Osteoblast (primary cell): ENCODE measurements around the gene EDIL3. TPM values are rescaled to one million over a fixed set of nuclear protein-coding genes. Genes with fewer than 3 reads are reported as not detected.

Source experiments
- DNase-seq: peaks from one replicate; pipeline ENCODE4 v3.0.0; 2011; ENCODE audit warnings: low spot score, mixed read lengths; ENCODE audit not compliant: insufficient read length; ENCODE audit errors: missing footprints
- H2AFZ ChIP-seq: 2 replicates; pipeline ENCODE4 v1.6.0; 2011; ENCODE audit warnings: mild to moderate bottlenecking, low read length
- H3K27ac ChIP-seq: 2 replicates; pipeline ENCODE4 v1.5.1; 2011; ENCODE audit warnings: mild to moderate bottlenecking, low read depth, low read length, moderate library complexity
- H3K27me3 ChIP-seq: 2 replicates; pipeline ENCODE4 v1.6.0; 2012; ENCODE audit warnings: mild to moderate bottlenecking, control low read depth, inconsistent platforms, low read length, moderate library complexity; ENCODE audit not compliant: insufficient read depth
- H3K36me3 ChIP-seq: 2 replicates; pipeline ENCODE4 v1.5.1; 2011; ENCODE audit warnings: mild to moderate bottlenecking, low read length, control low read depth, moderate library complexity; ENCODE audit not compliant: insufficient read depth
- H3K4me1 ChIP-seq: 2 replicates; pipeline ENCODE4 v1.5.1; 2011; ENCODE audit warnings: mild to moderate bottlenecking, low read length, control low read depth, moderate library complexity; ENCODE audit not compliant: insufficient read depth
- H3K4me2 ChIP-seq: 2 replicates; pipeline ENCODE4 v1.6.0; 2011; ENCODE audit warnings: mild to moderate bottlenecking, low read length; ENCODE audit not compliant: insufficient read depth
- H3K4me3 ChIP-seq: fragments of 200-600 bp; sonication (generic); 3 replicates; pipeline ENCODE4 v1.5.1; 2012; ENCODE audit warnings: mild to moderate bottlenecking, low read length, inconsistent platforms; ENCODE audit not compliant: insufficient read depth
- H3K79me2 ChIP-seq: 2 replicates; pipeline ENCODE4 v1.6.0; 2012; ENCODE audit warnings: mild to moderate bottlenecking, low read length, control low read depth, inconsistent platforms; ENCODE audit not compliant: insufficient read depth
- H3K9me3 ChIP-seq: 2 replicates; pipeline ENCODE4 v1.5.1; 2011; ENCODE audit warnings: low read depth, low read length, control low read depth
- H4K20me1 ChIP-seq: 2 replicates; pipeline ENCODE4 v1.6.0; 2012; ENCODE audit warnings: mild to moderate bottlenecking, low read length, control low read depth; ENCODE audit not compliant: insufficient read depth
- total RNA-seq: library from RNA; depleted of rRNA; stranded (reverse); fragments of >200 nt; gene quantifications from 2 replicates; pipeline ENCODE4 v1.2.3, GENCODE V29; 2012
- TF ChIP-seq, protein P1 (sequence below): IDR thresholded peaks from 2 replicates; pipeline ENCODE4 v1.5.1; 2011; ENCODE audit warnings: mild to moderate bottlenecking, low read depth, low read length, moderate library complexity; ENCODE audit errors: extremely low read depth

Gene EDIL3
- total RNA-seq, 1 donor, result 366 TPM

DNA sequence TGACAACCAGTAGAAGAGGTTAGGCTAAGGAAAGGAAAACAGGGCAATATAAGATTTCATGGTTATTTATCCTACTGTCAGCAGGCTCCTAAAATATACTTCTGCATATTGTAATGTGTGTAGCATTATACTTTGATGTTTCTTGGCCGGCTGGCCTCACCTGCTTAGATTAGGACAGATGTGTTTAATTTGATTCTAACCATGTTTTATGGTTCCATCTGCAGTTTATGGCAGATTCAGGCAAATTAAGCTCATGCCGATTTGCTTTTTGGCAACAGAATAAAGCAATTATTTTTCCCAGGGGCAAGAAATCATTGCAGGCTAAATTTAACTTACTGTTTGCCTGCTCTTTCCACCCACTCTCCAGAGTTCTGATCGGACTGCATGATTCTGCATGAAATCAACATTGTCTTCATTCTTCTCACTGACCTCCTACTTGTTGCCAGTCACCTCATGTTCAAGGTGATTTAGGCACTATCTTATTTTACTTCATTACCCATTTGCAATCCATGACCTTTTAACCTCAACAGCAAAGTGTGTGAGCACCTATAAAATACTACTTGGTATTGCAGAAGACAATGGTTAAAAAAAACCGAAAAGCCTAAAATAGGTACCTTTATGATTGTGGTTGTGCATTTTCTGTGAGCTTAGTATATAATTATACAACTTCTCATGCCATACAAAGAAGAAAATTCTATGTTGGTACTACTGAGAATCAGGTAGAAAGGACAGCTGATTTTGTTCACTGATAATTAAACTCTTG lies 125.2 kb downstream of the EDIL3 start:
- no peaks in the 10 kb centered on the region for H4K20me1 ChIP-seq
- peaks cover 13% of the 10 kb centered on the region for H3K4me1 ChIP-seq
- no peak overlapping the region for H2AFZ ChIP-seq
- no peak for DNase-seq
- TF ChIP-seq, protein P1, sequence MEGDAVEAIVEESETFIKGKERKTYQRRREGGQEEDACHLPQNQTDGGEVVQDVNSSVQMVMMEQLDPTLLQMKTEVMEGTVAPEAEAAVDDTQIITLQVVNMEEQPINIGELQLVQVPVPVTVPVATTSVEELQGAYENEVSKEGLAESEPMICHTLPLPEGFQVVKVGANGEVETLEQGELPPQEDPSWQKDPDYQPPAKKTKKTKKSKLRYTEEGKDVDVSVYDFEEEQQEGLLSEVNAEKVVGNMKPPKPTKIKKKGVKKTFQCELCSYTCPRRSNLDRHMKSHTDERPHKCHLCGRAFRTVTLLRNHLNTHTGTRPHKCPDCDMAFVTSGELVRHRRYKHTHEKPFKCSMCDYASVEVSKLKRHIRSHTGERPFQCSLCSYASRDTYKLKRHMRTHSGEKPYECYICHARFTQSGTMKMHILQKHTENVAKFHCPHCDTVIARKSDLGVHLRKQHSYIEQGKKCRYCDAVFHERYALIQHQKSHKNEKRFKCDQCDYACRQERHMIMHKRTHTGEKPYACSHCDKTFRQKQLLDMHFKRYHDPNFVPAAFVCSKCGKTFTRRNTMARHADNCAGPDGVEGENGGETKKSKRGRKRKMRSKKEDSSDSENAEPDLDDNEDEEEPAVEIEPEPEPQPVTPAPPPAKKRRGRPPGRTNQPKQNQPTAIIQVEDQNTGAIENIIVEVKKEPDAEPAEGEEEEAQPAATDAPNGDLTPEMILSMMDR, result no peak
- H3K27me3 ChIP-seq, result no peaks in the 10 kb centered on the region
- peaks cover 56% of the 10 kb centered on the region for H3K79me2 ChIP-seq
- no peaks in the 10 kb centered on the region for H3K36me3 ChIP-seq
- no peak overlapping the region for H3K4me3 ChIP-seq
- no peak overlapping the region for H3K27ac ChIP-seq
- no peak overlapping the region for H3K4me2 ChIP-seq
- H3K9me3 ChIP-seq, result no peaks in the 10 kb centered on the region

DNA sequence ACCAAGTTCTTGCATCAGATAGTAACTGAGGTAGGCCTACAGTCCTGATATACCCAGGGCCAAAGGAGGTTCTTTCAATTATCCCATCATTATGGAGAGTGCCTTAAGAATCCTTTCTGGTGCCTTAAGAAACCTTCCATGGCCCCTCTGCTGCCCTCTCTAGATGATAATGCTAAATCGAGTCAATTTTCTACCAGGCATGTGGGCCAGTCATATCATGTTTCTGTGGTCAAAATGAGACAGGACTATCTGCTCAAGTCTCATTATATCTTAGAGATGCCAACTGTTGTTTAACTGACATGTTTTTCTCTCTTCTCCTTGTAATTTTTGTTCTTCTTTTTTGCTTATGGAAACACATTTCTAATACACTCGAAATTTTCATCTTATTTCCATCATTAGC lies 127.6 kb downstream of the EDIL3 start:
- TF ChIP-seq, protein P1, result no peak
- H3K4me2 ChIP-seq, result no peak overlapping the region
- H3K4me3 ChIP-seq, result no peak overlapping the region
- no peak overlapping the region for H2AFZ ChIP-seq
- DNase-seq, result no peak
- H3K27ac ChIP-seq, result no peak overlapping the region
- H3K4me1 ChIP-seq, result peaks cover 13% of the 10 kb centered on the region
- H4K20me1 ChIP-seq, result no peaks in the 10 kb centered on the region
- peaks cover 8% of the 10 kb centered on the region for H3K36me3 ChIP-seq
- H3K9me3 ChIP-seq, result no peaks in the 10 kb centered on the region
- H3K27me3 ChIP-seq, result no peaks in the 10 kb centered on the region
- peaks cover 44% of the 10 kb centered on the region for H3K79me2 ChIP-seq

DNA sequence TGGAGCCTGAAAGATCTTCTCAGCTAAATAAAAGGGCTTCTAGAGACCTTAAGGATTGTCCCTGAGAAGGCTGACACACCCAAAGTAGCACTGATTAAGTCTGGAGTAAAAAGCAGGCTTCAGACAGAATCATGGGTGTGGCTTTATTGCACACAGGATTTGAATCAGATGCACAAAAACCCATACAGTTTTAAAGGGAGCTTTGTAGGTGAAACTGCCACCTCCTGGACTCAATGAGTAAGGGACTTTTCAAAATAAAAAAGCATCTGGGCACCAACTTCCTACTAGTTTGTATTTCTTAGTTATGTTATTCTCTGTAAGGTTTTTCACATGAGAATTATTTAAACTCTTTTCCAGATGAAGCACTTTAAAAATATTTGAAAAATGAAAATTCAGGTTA lies 129.4 kb downstream of the EDIL3 start:
- H4K20me1 ChIP-seq, result no peaks in the 10 kb centered on the region
- peaks cover 8% of the 10 kb centered on the region for H3K36me3 ChIP-seq
- H3K4me2 ChIP-seq, result no peak overlapping the region
- peaks cover 20% of the 10 kb centered on the region for H3K4me1 ChIP-seq
- H3K9me3 ChIP-seq, result no peaks in the 10 kb centered on the region
- H3K27me3 ChIP-seq, result no peaks in the 10 kb centered on the region
- no peak overlapping the region for H2AFZ ChIP-seq
- no peak overlapping the region for H3K4me3 ChIP-seq
- TF ChIP-seq, protein P1, result peak; percentile 51
- DNase-seq, result peak; percentile 47
- H3K79me2 ChIP-seq, result peaks cover 38% of the 10 kb centered on the region
- no peak overlapping the region for H3K27ac ChIP-seq

DNA sequence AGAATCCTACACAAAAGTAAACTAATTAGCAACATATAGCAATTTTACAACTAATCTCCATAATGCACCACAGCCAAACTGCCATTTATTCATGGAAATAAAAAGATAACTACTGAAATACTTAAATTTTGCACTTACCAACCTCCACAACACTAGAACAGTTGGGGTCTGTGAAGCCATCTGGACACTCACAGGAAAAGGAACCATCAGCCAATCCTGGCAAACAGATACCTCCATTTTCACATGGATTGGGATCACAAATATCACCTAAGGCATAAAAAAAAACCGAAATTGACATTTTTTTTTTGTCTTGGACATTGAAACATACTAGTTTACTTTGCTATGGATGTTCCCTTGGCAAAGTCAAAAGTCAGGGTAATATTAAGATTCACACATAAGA lies 130.7 kb downstream of the EDIL3 start:
- H3K4me1 ChIP-seq, result peaks cover 19% of the 10 kb centered on the region
- no peaks in the 10 kb centered on the region for H3K9me3 ChIP-seq
- peaks cover 31% of the 10 kb centered on the region for H3K79me2 ChIP-seq
- no peaks in the 10 kb centered on the region for H4K20me1 ChIP-seq
- H3K4me3 ChIP-seq, result no peak overlapping the region
- H3K36me3 ChIP-seq, result peaks cover 8% of the 10 kb centered on the region
- H3K27ac ChIP-seq, result no peak overlapping the region
- TF ChIP-seq, protein P1, result no peak
- DNase-seq, result no peak
- no peaks in the 10 kb centered on the region for H3K27me3 ChIP-seq
- H2AFZ ChIP-seq, result no peak overlapping the region
- no peak overlapping the region for H3K4me2 ChIP-seq
